Skeletal muscle tissue (tissue), 4 donors: Measurements from ENCODE around the gene CERT1. TPM values are rescaled to one million over a fixed set of nuclear protein-coding genes. Genes with fewer than 3 reads are reported as not detected.
A peak's percentile ranks its signal among the peaks of the same experiment; 100 is the strongest.
"Not testable (repeated sequence)": the region's sequence is repeated elsewhere in the genome, so short reads cannot be mapped to it uniquely, and the experiment has no call there.

ENCODE experiments used
- H3K27ac ChIP-seq: one replicate; pipeline ENCODE4 v1.7.0; 2013; ENCODE audit warnings: mild to moderate bottlenecking, low read depth, low read length, inconsistent platforms
- H3K27me3 ChIP-seq, 3 donors: one replicate each; pipeline ENCODE4 v1.7.0; 2013; ENCODE audit warnings: low read length in 3 of 3; ENCODE audit not compliant: control insufficient read depth in 3 of 3, insufficient read depth in 3 of 3
- H3K36me3 ChIP-seq, 3 donors: one replicate each; pipeline ENCODE4 v1.7.0; 2013; ENCODE audit warnings: low read length in 3 of 3; ENCODE audit not compliant: control insufficient read depth in 3 of 3, insufficient read depth in 3 of 3
- H3K4me1 ChIP-seq, 3 donors: one replicate each; pipeline ENCODE4 v1.7.0; 2013; ENCODE audit warnings: low read length in 3 of 3, mild to moderate bottlenecking in 3 of 3; ENCODE audit not compliant: control insufficient read depth in 3 of 3, insufficient read depth in 3 of 3
- H3K4me3 ChIP-seq, 3 donors: one replicate each; pipeline ENCODE4 v1.7.0; 2013; ENCODE audit warnings: low read length in 3 of 3
- H3K9ac ChIP-seq, 3 donors: one replicate each; pipeline ENCODE4 v1.7.0; 2013; ENCODE audit warnings: low read length in 3 of 3, mild to moderate bottlenecking in 3 of 3, moderate library complexity in 2 of 3, low read depth in 1 of 3
- H3K9me3 ChIP-seq, 3 donors: one replicate each; pipeline ENCODE4 v1.7.0; 2013; ENCODE audit warnings: low read length in 3 of 3; ENCODE audit not compliant: control insufficient read depth in 3 of 3
- total RNA-seq: library from RNA; depleted of rRNA; stranded (reverse); fragments of >200 nt; gene quantifications from one replicate; pipeline ENCODE4 v1.2.3, GENCODE V29; 2014
- donor health status: Osteomylitis.

Gene CERT1
- 36.5 TPM for total RNA-seq

GRCh38 chr5:75511435-75512382, at the start of gene CERT1, which contains the start of gene POLK:
CERT1 (minus strand) TSS chr5:75511629; CDS start chr5:75511207, 422 bp downstream.
POLK (plus strand) TSS chr5:75511891.
- H3K4me1 ChIP-seq: peaks cover 4 to 30% (median 13%) of the 10 kb centered on the region in 3 donors
- peak within 1 kb of the TSS; percentile 90 to 97 (median 95) for H3K4me3 ChIP-seq
- no peaks in the 10 kb centered on the region for H3K36me3 ChIP-seq
- H3K27me3 ChIP-seq: no peaks in the 10 kb centered on the region
- peak within 1 kb of the TSS; percentile 88 to 92 (median 89) for H3K9ac ChIP-seq
- H3K27ac ChIP-seq: peak within 1 kb of the TSS; percentile 93
- no peaks in the 10 kb centered on the region for H3K9me3 ChIP-seq

GRCh38 chr5:75560655-75561054, 49.2 kb upstream of the CERT1 start:
- H3K9ac ChIP-seq, H3K27me3 ChIP-seq, H3K4me3 ChIP-seq, H3K9me3 ChIP-seq, H3K36me3 ChIP-seq, H3K4me1 ChIP-seq, H3K27ac ChIP-seq: not testable (repeated sequence)

- Histone ChIP-seq H3K9ac (no peak overlapping the region), H3K4me1 (no peaks in the 10 kb centered on the region)
Measured at GRCh38 chr5:75558981-75559632, 47.7 kb upstream of the CERT1 start.

GRCh38 chr5:75558221-75558620, 46.8 kb upstream of the CERT1 start:
- no peaks in the 10 kb centered on the region for H3K4me1 ChIP-seq
- no peaks in the 10 kb centered on the region for H3K27me3 ChIP-seq
- no peak overlapping the region for H3K4me3 ChIP-seq
- H3K9me3 ChIP-seq: no peaks in the 10 kb centered on the region
- no peak overlapping the region for H3K9ac ChIP-seq
- H3K27ac ChIP-seq: no peak overlapping the region
- H3K36me3 ChIP-seq: peaks cover 5 to 20% (median 12%) of the 10 kb centered on the region in 3 donors

More at GRCh38 chr5:75558981-75559632, 47.7 kb upstream of the CERT1 start:
- H3K4me3 ChIP-seq: no peak overlapping the region
- H3K9me3 ChIP-seq: no peaks in the 10 kb centered on the region
- H3K27ac ChIP-seq: no peak overlapping the region
- peaks cover 3 to 13% (median 7%) of the 10 kb centered on the region in 3 donors for H3K36me3 ChIP-seq
- H3K27me3 ChIP-seq: no peaks in the 10 kb centered on the region

- H3K36me3 ChIP-seq: peaks cover 5 to 29% (median 21%) of the 10 kb centered on the region in 3 donors
- no peaks in the 10 kb centered on the region for H3K4me1 ChIP-seq
Measured at GRCh38 chr5:75553358-75553757, 41.9 kb upstream of the CERT1 start.

GRCh38 chr5:75552764-75553163, 41.3 kb upstream of the CERT1 start:
- Histone ChIP-seq H3K4me3 (no peak overlapping the region), H3K27ac (no peak overlapping the region), H3K27me3 (no peaks in the 10 kb centered on the region), H3K9ac (no peak overlapping the region), H3K9me3 (no peaks in the 10 kb centered on the region), H3K4me1 (no peaks in the 10 kb centered on the region), H3K36me3 (peaks cover 5 to 29% (median 21%) of the 10 kb centered on the region in 3 donors)

More at GRCh38 chr5:75553358-75553757, 41.9 kb upstream of the CERT1 start:
- Histone ChIP-seq H3K9me3 (no peaks in the 10 kb centered on the region), H3K4me3 (no peak overlapping the region), H3K27me3 (no peaks in the 10 kb centered on the region), H3K9ac (no peak overlapping the region), H3K27ac (no peak overlapping the region)

- Histone ChIP-seq H3K9ac (no peak overlapping the region), H3K9me3 (no peaks in the 10 kb centered on the region), H3K4me1 (no peaks in the 10 kb centered on the region), H3K36me3 (peaks cover 5 to 24% (median 21%) of the 10 kb centered on the region in 3 donors), H3K27me3 (no peaks in the 10 kb centered on the region), H3K4me3 (no peak overlapping the region), H3K27ac (no peak overlapping the region)
Measured at GRCh38 chr5:75551471-75551870, 40.0 kb upstream of the CERT1 start.

GRCh38 chr5:75550597-75550996, 39.2 kb upstream of the CERT1 start:
- H3K36me3 ChIP-seq: peaks cover 5 to 24% (median 17%) of the 10 kb centered on the region in 3 donors
- no peak overlapping the region for H3K27ac ChIP-seq
- no peaks in the 10 kb centered on the region for H3K27me3 ChIP-seq
- H3K9ac ChIP-seq: no peak overlapping the region
- H3K4me1 ChIP-seq: peaks cover 0 to 2% (median 0%) of the 10 kb centered on the region in 3 donors
- no peak overlapping the region for H3K4me3 ChIP-seq
- no peaks in the 10 kb centered on the region for H3K9me3 ChIP-seq

GRCh38 chr5:75547812-75548211, 36.4 kb upstream of the CERT1 start:
- Histone ChIP-seq H3K4me3 (no peak overlapping the region), H3K9ac (no peak overlapping the region), H3K4me1 (peaks cover 0 to 5% (median 4%) of the 10 kb centered on the region in 3 donors), H3K27me3 (no peaks in the 10 kb centered on the region), H3K27ac (no peak overlapping the region), H3K36me3 (peaks cover 0 to 7% (median 7%) of the 10 kb centered on the region in 3 donors), H3K9me3 (no peaks in the 10 kb centered on the region)

- no peaks in the 10 kb centered on the region for H3K36me3 ChIP-seq
- H3K4me1 ChIP-seq: peaks cover 0 to 5% (median 4%) of the 10 kb centered on the region in 3 donors
- no peak overlapping the region for H3K27ac ChIP-seq
- H3K9ac ChIP-seq: no peak overlapping the region
- no peaks in the 10 kb centered on the region for H3K27me3 ChIP-seq
- H3K4me3 ChIP-seq: no peak overlapping the region
- no peaks in the 10 kb centered on the region for H3K9me3 ChIP-seq
Measured at GRCh38 chr5:75546830-75547229, 35.4 kb upstream of the CERT1 start.
